MM.1S (cell line): ENCODE measurements around the gene MRPS14.

ENCODE experiments used
- CTCF ChIP-seq: fragments of 300-600 bp; sonication (generic); IDR thresholded peaks from 2 replicates; pipeline ENCODE4 v1.5.1; 2016; ENCODE audit warnings: antibody characterized with exemption, low read length, mixed read lengths
- EZH2 ChIP-seq: fragments of 300-600 bp; sonication (generic); optimal IDR thresholded peaks from 2 replicates; pipeline ENCODE3; 2017; ENCODE audit warnings: low read depth, mild to moderate bottlenecking, antibody characterized with exemption, low read length, mixed read lengths
- EZH2phosphoT487 ChIP-seq: fragments of 300-600 bp; sonication (generic); IDR thresholded peaks from 2 replicates; pipeline ENCODE4 v1.6.1; 2018; ENCODE audit warnings: antibody characterized with exemption, low read length

GRCh38 chr1:175071276-175071943, 48.2 kb upstream of the MRPS14 start:
- TF ChIP-seq EZH2: no peak
- TF ChIP-seq CTCF: no peak
- TF ChIP-seq EZH2phosphoT487: no peak
